ENCODE results near the gene RACK1.

DNA sequence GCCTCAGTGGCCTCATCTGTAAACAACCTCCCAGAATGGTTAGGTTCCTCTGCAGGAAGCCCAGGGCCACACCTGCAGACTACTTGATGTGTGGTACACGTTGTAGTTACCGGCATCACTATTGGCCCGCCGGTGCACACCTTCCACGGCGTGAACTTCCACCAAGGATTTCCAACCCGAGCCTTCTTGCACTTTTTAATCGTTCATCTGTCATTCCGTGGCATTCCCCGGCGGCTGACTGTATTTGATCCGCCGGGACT is 26.0 kb downstream of the RACK1 start:
- no peak for TF ChIP-seq POLR2A (IDR thresholded peaks at IDR 0.05)
- TF ChIP-seq, protein P1, sequence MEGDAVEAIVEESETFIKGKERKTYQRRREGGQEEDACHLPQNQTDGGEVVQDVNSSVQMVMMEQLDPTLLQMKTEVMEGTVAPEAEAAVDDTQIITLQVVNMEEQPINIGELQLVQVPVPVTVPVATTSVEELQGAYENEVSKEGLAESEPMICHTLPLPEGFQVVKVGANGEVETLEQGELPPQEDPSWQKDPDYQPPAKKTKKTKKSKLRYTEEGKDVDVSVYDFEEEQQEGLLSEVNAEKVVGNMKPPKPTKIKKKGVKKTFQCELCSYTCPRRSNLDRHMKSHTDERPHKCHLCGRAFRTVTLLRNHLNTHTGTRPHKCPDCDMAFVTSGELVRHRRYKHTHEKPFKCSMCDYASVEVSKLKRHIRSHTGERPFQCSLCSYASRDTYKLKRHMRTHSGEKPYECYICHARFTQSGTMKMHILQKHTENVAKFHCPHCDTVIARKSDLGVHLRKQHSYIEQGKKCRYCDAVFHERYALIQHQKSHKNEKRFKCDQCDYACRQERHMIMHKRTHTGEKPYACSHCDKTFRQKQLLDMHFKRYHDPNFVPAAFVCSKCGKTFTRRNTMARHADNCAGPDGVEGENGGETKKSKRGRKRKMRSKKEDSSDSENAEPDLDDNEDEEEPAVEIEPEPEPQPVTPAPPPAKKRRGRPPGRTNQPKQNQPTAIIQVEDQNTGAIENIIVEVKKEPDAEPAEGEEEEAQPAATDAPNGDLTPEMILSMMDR (IDR thresholded peaks at IDR 0.05), result no peak

All from uterus (tissue), 2 donors.